NCI-H2196 treated with DMSO at 0.1 percent for 48 hours (cell line): ENCODE data around the gene NPAS3.

Experiments used
- DNase-seq: peaks from one replicate; lab custom pipeline; 2025; ENCODE audit not compliant: unreplicated experiment; lab: John Stamatoyannopoulos, UW

Gene NPAS3

DNA sequence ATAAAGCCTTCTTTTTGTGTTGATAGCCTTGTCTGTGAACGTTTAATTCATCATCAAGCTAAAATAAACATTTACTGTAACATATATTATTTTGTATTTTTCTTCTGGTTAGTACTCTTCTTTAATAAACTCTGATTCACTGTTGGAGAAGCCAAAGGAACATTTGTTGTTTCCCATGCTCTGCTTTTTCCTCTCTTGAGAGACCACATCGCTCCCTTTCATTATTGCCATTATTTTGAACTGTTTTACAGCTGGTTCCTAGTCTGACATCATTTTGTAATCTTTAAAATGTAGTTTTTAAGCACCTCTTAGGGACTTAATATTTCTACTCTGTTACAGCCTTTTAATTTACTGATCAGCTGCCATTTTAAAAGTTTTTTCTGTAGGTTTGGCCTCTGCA is 301.8 kb downstream of the NPAS3 start:
- no peak for DNase-seq

DNA sequence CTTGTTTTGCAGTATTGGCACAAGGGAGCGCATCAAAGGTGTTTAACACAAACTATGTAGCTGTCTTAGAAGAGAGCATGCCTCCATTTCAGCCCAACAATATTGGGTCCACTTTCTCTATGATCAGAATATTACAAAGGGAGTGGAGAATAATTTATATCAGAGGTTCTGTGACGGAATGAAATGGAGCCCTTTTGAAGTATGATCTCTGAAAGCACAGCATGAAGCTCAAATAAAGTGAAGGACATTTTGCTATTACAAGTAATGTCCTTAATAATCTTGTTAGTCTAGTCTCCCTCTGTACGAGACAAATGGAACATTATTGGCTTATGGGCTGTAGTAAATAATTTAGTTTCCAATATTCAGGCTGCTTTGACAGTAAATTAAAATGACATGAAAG is 302.7 kb downstream of the NPAS3 start:
- no peak for DNase-seq

DNA sequence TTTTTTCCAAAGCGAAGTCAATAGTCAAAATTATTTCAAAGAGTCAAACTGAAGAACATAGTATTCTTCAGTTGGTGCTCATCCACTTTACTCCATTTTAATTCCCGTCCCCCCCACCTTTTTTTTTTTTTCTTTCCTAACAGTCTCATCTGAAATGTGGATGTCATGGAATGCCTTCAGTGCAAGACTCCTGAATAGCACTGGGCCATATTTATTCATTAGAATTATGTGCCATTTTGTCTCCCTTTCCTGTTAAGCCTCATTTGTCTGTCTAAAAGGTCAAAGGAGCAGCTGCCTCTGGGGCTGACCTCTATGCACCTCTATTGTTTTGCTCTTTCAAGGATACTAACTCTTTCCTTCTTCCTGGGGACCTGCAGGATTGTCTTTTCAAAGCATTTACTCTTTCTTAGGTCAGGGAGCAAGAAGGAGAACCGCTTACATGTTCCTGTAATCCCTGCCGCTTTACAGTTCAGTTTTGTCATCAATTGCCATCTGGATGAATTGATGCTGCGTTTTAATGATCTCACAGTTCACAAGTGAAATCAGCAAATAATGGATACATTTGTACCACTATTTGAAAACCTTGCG is 310.6 kb downstream of the NPAS3 start:
- no peak for DNase-seq

DNA sequence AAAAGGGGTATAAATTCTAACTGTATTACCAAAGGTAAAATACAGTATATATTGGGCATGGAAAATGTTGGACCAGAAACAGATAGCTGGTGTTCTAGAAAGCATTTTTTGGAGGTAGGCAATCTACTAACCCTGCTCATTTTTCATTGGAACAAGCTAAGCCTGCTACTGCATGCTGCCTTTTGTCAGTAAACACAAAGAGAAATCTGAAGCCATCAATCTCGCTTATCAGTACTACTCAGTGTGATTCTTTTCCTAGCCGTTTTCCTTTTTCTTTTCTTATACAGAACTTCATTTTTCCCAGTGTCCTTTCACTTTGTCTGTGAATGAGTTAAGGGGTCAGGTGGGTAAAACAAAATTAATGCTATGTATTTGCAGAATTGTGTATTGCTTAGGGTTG is 312.3 kb downstream of the NPAS3 start:
- no peak for DNase-seq

DNA sequence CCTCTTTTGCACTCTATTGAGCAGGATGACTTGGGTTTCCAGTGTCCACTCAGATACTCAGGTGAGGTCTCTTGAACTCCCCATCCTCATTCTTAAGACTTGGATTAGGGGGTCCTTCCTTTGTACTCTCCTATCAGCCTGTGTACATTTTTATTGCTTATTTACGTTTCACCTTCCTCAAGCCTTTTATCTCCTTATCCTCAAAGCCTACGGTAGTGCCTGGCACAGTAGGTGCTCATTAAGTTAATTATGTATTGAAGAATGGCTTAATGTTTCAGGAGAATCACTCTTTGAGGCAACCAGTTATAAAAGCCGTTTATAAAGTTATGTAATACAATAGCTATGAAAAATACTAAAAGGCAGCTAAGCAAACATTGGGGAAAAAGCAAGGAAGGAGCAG is 315.7 kb downstream of the NPAS3 start:
- DNase-seq = no peak

DNA sequence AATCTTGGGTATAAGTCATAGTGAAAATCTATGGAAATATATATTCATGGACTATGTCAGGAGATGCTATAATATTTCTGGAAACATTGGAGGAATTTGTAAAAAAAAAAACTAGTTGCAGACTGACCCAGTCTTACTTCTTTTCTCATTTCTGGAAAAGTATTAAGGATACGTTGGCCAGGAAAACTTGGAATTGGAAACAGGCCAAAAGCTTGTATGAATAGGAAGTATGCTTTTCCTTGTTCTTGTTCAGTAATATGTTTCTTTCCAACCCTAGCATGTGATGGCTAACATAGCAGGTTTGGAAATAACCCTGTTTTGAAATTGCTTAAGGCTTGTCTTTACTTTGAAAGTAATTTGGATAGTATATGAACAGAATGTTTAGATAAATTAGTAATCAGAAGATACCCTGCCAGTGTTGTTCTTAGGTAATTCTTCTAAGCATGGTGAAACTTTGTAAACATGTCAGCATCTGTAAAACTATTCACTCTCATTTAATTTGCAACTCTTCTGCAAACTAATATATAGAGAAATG is 316.2 kb downstream of the NPAS3 start:
- DNase-seq = no peak

DNA sequence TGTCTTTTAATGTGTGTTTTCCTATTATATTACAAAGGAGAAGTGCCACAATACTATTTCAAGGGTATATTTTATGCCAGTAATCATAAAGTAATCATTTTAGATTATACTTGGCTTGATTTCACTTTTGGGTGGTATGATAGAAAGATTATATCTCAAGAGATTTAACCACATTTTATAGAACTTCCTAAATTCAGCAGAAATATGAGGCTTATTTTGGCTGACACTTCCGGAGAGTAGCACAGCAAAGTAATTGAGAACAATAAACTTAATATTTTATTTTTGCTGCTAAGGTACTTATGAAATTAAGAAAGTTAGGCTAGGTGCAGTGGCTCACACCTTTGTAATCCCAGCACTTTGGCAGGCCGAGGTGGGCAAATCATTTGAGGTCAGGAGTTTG is 319.1 kb downstream of the NPAS3 start:
- no peak for DNase-seq

DNA sequence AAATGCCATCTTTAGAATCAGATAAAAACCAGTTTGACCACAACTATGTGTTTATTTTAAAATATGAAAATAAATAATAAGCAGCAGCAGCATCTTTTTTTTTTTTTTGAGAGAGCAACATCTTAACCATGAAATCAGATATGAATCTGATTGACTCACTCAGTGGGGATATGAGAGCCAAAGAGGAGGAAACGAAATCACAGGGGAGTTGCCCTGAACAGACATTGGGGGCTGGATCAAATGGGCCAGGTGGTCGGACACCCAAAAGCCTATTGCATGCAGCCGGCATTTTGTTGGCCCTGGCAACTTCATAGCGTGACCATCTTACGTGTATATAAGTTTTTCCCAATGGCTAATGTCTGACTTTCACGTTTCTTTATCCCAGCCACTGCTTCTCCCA is 321.1 kb downstream of the NPAS3 start:
- DNase-seq = no peak

DNA sequence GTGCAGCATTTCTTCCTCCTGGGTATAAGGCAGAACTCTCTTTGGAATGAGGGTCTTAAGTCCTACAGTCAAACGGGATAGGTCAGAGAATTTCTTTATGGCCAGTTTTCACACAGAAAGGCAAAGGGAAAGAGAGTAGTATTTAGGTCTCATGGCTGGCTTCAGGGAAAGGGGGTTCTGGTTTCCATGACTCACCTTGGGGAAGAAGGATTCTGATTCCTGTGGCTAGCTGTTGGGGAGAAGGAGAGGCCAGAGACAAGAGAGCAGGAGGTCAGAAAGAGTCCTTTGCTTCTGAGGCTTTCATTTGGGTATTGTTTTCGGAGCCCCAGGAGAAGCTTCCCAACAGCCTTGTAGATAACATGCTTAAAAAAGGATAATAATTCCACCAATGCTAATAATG is 332.5 kb downstream of the NPAS3 start:
- no peak for DNase-seq

DNA sequence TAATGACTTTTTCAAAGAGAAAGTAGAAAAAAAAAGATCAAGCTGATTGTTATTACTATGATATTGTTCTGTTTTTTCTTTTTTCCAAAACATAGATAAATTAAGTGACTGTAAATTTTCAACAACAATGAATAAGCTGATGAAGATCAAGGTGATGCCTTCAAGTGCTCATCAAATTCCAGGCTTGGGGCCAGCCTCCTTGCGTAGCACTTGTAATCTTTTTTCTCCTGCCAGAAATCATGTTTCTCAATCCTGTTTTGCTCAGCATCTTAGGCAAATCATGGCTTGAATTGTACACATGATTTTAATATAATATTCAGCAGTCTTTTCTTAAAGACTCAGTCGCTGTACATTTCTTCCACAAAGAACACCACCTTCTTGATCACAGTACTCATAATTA is 333.2 kb downstream of the NPAS3 start:
- no peak for DNase-seq

DNA sequence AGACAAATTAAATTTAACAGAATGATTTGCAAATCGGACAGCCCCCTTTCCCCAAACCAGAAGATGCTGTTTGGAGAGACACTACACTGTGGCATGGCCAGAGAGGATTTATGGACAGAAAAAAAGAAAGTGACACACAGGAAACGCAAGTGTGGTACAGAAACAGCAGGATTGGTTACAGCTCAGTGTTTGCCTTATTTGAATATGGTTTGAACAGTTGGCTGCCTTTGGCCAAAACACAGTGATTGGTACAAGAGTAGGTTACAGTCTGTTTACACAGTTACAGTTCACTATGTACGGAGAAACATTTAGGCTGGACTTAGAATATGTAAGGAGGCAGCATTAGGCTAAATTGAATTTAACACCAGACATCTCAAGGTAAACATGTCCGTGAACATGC is 335.3 kb downstream of the NPAS3 start:
- DNase-seq = no peak

DNA sequence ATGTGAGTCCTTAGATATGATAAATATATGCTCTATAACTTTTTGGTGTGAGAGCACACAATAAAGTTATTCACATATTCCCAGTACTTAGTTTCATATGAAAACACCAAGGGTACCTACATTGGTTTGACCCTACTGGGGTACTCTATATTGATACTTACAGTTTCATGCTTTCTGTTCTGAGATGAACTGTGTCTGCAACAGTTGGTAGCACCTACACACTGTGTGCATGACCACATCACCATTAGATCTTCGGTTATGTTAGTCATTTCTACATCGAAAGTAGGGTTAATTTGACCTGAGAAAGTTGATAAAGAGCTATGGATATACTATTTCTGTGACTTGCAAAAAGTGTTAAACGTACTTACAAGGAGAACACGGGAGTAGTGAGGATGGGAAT is 337.2 kb downstream of the NPAS3 start:
- no peak for DNase-seq

DNA sequence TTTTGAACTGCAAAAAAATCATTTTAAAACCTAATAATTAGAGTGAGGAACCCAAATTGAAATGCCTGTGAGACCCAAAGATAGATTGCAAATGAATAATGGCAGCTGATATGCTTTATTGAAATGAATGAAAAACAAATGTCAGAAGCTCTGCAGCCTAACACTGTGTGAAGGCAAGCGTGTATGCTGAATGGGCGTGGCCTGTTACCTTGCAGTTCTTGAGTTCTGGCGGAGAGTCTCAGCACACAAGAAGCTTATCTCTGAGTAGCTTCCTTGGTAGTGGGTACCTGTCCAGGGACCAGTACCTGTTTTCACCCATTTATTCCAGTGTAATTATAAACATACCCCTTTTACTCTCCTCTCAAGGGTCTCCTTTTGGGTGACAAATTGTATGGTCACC is 341.2 kb downstream of the NPAS3 start:
- no peak for DNase-seq

DNA sequence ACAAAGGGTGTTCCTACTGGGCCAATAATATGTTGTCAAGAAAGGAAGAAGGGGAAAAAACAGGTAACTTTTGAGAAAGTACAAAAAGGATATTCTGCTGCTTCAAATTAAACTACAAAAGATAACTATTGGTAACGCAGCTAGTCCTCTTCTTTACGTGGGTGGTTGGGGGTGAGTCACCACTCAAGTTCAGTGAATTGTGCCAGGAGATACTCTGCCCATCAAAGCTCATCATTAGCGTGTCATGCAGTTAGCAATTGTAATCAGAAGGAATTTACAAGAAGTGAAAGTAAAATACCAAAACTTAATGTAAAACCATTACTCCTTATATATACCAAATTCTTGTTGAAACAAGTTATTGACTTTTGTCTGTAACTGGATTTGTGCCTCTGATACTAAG is 342.0 kb downstream of the NPAS3 start:
- DNase-seq = no peak

DNA sequence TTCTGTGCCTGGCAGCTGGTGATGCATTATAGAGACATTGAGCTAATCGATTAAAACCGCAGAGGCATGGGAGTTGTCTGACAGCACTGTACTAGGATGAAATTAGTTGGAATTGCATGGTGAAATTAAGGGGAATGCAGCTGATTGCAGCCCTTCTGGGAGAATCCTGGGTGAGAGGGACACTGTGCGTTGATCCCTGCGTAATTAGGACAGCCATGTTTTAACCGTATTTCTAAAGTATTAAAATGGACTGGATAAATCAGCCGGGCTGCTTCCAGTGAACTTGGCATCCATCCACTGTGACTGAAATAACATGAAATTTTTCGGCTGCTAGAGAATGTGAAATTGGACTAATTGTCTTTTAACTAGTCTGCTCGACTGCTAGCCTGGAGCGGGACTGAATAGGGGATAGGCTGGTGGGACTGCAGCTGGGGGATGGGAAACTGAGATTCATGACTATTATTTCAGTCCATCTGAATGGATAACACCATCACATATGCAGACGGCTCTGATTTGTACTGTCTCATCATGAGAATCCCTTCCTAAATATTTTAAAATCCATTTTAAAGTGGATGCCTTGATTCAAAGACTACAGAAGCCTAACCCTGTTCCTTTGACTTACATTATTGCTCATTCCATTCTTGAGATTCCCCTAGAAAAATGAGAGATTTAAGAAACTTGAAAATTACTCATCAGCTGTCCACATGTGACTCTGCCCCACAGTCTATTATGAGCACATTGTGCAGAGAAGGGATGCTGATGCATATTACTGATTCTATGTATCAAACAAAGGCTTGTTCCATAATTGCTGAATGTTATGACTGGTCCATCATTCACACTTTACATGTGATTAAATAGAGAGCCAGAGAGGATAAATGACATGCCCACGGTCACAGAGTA is 343.9 kb downstream of the NPAS3 start:
- DNase-seq = no peak

DNA sequence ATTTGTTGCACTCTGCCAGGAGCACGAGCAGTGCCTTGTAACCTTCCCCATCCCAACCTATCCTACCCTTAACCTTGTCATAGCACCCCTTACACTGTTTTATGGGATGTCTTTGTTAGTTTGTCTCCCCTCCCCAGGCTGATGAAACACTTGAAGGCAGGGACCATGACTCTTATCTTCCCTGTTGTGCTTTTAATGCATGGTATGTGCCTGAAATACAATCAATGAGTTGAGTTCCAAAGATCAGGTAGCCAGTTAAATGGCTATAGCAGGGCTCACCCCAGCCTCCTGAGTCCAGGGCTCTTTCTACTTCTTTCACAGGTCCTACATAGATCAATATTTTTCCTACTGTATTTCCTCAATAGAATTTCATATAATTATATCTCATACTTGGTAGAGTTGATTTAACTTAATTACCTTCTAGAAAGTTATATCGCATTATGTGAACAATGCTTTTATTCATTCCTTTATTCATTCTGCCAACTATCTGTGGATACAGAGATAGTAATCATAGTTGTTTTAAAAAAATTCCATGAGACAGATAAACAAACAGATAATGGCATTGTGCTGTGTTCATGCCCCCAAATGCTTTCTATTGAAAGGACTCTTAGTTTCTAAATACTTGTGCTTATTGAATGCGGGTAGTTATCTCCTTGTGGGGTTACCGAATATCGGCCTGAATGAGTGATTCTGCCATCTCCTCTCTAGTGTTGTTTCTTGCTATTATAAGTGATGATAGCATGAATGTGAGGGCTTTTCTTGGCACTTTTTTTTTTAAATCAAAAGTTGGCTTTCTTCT is 347.4 kb downstream of the NPAS3 start:
- DNase-seq = no peak

DNA sequence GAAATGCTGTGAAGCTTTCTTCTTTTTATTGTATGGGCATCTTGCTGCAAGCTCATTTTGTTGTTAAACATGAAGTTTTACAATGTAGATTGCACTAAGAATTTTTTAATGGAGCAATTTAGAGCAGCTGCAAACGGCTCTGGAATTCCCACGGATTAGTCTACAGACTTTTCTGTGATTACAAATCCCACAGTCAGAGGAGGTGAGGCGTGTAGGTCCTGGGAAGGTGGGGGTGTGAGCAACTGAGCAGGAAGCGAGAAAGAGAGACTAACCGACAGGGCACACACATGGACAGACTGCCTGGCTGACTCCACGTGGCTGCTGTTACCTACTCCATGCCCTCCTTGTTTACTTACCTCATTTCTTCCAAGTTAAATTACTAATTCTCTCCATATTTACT is 348.5 kb downstream of the NPAS3 start:
- DNase-seq = no peak

DNA sequence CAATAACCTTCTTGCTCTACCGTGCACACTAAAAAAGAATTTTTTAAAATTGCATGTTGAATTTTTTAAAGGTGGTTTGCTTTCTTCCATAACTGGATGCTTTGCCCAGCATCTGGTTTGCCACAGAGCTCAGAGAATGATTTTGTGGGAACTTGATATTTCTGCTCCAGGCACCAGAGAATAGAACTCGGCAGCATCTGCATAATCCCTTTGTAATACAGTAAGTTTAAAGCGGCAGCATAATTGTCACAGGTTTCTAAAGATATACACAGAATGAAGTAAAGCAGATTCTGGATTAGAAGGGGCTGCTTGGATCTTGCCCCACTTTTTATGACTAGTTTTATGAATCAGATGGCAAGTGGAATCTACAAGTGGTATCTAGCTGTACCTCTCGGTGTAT is 352.0 kb downstream of the NPAS3 start:
- DNase-seq = no peak

DNA sequence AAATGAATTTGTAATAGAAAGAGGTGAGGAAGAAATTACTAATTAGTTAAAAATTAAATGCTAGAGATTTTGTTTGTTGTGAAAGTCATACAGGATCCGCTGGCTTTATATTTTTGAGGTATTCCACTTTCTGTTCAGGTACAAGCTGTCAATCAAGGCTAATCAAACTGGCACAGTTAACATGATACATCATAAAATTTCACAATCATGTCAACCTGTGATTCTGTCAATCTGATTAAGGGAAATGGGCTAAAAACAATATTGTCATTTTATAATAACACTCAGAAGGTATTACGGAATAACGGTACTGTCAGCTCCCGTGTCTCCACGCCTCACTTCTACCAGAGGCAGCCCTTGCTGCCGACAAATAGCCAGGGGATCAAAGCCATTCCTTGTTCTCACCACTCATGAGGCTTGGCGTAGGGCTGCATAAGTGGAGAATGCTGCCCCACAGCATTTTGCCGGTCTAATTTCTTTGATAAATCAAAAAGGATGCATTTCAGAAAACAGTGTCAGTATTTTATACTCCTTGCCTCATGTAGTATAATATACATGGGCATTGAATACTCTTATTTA is 352.9 kb downstream of the NPAS3 start:
- no peak for DNase-seq

DNA sequence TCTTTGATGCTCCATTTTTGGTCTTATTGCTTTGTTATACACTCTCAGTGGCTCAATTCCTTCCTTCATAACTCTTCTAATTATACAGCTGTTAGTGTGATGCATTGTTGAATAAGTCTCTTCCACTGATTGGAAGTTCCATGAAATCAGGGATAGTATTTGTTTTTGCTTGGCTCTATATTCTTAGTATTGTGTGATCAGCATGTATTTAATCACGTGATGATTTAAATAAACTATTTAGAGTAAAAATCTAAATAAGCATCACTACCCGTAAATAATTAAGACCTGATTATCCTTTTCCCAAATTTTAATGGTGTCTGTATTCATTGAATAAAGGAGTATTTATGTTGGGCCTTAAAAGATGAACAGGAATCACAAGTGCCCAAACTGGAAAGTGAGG is 355.7 kb downstream of the NPAS3 start:
- DNase-seq = no peak

DNA sequence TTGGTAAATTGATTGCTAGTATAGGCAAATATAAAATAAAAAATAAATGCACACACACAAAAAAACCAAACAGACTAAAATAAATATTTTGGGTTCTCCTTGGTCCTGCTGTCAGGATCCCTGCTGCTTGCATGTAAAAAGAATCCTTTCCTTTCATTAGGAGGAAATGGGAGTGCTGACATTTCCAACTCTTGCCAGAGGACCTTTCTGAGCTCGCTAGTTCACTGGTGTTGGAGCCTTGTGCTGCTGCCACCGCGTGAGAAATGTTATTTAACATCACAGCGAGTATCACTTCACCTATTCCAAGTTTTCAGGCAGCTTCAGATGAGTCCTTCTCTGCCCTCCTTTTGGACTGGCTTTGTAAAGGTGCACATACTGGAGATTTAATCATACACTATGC is 358.9 kb downstream of the NPAS3 start:
- DNase-seq = no peak
